Cerebellar cortex (tissue), 1 donor: ENCODE measurements around the gene TOM1.
"Not testable (repeated sequence)": the region's sequence is repeated elsewhere in the genome, so short reads cannot be mapped to it uniquely, and the experiment has no call there.

Experiments used
- DNase-seq: peaks from one replicate; pipeline ENCODE4 v3.0.0-alpha.2; 2015; ENCODE audit warnings: low spot score

The TOM1 gene

DNA sequence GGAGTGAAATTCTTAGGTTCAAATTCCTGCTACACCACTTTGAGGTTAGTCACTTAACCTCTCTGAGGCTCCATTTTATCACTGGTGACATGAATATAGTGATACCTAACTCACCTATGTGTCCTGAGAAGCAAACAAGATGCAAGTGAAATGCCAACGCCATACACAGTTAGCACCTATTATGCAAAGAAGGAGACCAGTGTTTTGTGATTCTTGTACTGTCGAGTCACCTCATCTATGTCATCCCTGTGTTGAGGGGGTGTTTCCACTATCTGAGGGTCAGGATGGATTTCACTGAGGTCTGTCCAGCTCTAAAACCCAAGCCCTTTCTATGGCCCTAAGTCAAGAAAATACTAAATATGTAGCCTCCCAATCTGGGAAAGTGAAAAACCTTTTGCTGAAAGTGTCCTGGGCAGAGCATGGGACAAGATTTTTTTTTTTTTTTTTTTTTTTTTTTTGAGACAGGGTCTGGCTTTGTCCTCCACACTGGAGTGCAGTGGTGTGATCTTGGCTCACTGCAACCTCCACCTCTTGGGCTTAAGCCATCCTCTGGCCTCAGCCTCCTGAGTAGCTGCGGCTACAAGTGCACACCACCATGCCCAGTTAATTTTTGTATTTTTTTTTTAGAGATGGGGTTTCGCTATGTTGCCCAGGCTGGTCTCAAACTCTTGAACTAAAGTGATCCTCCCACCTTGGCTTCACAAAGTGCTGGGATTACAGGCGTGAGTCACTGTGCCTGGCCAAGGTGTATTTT is 95.3 kb downstream of the TOM1 start:
- DNase-seq = no peak

- not testable (repeated sequence) for DNase-seq
These were observed 96.9 kb downstream of the TOM1 start for GRCh38 chr22:35396622-35397021.

DNA sequence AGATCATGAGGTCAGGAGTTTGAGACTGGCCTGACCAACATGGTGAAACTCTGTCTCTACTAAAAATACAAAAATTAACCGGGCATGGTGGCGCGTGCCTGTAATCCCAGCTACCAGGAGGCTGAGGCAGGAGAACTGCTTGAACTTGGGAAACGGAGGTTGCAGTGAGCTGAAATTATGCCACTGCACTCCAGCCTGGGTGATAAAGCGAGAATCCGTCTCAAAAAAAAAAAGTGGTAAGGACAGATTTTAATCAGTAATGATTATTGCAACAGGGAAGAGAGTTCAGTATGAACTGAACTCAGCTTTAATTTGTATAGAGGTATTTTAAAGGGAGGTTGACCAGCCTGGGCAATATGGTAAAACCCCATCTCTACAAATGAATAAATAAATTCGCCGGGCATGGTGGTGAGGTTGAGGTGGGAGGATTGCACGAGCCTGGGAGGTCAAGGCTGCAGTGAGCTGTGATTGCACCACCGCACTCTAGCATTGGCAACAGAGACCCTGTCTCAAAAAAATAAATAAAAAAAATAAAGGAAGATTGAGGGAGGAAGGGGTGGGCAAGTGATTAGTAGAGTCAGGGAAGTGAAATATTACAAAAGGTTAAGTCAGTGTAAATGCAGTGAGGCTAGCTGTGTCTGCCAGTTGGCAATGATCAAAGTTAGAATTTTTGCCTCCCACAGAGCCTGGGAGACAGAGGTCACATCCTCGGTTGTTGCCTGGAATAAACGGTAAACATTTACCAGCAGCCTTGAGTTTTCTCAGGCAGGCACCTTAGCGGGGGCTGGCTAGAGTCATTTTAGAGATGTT is 97.6 kb downstream of the TOM1 start:
- no peak for DNase-seq
